Measurements from ENCODE around the gene SLC22A12. TPM values are rescaled to one million over a fixed set of nuclear protein-coding genes. Genes with fewer than 3 reads are reported as not detected.

The SLC22A12 gene
- not detected in 2 replicates for total RNA-seq

DNA sequence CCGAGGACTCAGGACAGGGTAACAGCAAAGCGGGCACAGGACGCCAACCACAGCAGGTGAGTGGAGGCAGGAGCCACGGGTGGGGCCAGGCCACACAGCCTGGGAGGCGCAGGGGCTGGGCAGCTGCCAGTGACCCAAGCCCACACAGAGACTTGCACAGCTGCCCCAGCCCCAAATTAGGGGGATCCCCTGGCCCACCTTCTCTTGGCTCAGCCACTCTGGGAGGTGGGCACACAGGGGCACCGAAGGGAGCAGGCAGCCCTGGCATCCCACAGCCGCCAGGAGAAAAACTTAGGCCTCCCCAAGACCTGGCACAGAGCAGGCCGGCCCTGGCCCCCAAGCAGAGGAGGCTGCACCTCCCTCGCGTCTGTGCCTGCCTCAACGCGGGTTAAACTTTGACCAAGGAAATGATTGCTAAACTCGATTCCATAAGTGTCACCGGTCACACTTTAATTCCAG, at the start of gene SLC22A12:
SLC22A12 (plus strand) TSS at position 458 of the 459 bp plus-strand sequence. CDS start 337 bp downstream, outside the sequence.
- no peak within 1 kb of the TSS for H3K4me3 ChIP-seq (ENCODE audit: low read depth, low read length)
- DNase-seq (ENCODE audit: low read depth) = no peak
- TF ChIP-seq CTCF (conservative IDR thresholded peaks at IDR 0.05; ENCODE audit: low read depth, low read length) = no peak

DNA sequence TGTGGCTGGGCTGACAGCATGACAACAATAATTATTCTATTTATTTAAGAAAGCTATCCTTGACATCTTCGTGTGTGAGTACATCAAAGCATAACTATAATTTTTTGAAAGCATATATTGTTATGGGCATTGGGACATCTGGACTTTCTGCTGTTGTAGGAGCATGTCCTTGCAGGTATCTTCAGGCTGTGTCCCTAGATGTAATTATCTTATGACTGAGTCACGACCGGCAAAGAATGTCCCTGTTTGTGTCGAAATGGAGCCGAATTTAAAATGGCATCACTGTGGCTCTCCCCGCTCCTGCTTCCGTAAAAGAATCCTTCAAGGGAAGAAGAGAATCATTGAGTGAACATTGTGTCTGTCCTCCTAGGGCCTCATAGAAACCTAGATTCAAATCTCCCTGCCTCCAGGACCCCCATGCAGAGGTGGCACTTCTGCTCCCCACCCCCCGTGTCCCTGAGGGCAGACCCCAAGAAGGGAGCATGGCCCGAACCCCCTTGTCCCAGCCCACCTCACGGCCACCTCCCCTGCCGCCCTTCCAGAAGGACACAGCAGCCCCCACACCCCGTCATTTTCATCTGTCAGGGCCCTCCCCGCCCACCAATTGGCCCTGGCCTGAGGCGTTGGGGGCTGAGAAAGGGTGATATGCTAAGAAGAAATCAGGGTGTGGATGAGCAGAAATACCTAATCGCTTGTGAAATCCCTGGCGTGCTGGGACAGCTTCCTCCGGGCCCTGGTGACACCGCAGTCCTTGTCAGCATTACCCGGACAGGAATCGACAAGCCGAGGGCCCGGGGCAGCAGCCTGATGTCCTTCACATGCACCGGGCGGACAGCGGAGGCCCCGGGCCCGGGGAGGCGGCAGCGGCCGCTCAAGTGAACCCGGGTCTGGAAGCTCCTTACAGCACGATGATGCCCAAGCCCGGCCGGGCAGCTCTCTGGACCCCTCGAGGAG, 48.6 kb upstream of the SLC22A12 start:
- DNase-seq (ENCODE audit: low read depth) = no peak
- no peak for TF ChIP-seq CTCF (conservative IDR thresholded peaks at IDR 0.05; ENCODE audit: low read depth, low read length)
- H3K4me3 ChIP-seq (ENCODE audit: low read depth, low read length) = no peak overlapping the region

DNA sequence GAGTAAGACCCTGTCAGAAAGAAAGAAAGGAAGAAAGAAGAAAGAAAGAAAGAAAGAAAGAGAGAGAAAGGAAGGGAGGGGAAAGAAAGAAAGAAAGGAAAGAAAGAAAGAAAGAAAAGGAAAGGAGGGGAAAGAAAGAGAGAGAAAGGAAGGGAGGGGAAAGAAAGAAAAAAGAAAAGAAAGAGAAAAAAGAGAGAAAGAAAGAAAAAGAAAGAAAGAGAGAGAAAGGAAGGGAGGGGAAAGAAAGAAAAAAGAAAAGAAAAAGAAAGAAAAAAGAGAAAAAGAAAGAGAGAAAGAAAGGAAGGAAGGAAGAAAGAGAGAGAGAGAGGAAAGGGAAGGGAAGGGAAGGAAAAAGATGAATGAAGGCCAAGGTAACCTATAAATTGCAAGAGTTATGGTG, 47.2 kb upstream of the SLC22A12 start:
- no peak overlapping the region for H3K4me3 ChIP-seq (ENCODE audit: low read depth, low read length)

DNA sequence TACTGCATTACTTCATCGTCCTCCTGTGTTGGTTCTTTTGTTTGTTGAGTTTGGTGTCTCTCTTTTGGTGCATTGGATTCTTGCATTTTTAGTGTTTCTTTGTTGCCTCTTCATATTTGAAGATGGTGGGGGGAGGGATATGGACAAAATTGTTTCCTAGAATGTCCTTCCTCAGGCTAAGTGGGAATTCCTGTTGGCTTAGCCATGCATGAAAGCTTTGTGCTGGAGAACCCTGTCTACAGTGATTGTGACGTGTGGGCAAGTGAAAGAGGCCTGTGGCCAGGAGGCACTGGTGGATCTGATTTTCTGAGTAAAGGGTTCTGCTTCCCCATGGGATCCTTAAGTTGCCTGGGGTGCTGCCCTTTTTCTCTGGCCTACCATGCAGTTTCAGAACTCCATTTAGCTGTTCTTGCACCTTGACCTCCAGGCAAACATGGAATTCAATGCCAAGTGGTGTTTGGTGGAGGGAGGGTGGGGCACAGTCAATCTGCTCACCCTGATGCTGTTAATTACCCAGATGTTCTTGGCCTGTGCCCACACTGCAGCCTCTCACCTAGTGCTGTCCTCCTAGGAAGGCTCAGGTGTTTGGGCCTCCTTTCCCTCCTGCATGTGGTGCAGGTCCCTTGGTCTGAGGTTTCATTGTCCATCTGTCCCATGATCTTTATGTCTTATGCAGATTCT, 46.3 kb upstream of the SLC22A12 start:
- H3K4me3 ChIP-seq (ENCODE audit: low read depth, low read length) = no peak overlapping the region
- no peak for DNase-seq (ENCODE audit: low read depth)
- TF ChIP-seq CTCF (conservative IDR thresholded peaks at IDR 0.05; ENCODE audit: low read depth, low read length) = no peak

More for the DNA sequence above, 47.2 kb upstream of the SLC22A12 start:
- TF ChIP-seq CTCF (conservative IDR thresholded peaks at IDR 0.05; ENCODE audit: low read depth, low read length) = no peak
- DNase-seq (ENCODE audit: low read depth) = no peak

DNA sequence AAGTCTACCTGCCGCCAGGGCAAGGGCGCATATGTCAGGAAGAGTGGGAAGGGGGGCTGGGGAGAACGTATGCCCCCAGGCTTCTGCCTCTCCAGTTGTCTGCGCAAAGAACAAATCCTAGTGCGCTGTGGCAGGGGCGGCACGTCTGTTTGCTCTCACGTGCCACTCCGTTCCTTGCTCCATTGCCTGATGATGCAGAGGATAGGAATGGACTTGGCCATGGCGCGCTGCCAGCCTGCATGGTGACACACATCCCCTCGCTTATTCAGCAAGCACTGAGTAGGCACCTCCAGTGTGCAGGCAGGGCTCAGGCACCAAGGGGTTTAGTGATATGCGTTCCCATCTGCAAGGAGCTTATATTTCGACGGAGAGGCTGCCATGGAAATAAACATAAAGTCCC, 45.4 kb upstream of the SLC22A12 start:
- no peak overlapping the region for H3K4me3 ChIP-seq (ENCODE audit: low read depth, low read length)
- peak; percentile 53 for DNase-seq (ENCODE audit: low read depth)
- no peak for TF ChIP-seq CTCF (conservative IDR thresholded peaks at IDR 0.05; ENCODE audit: low read depth, low read length)

- no peak for TF ChIP-seq CTCF (conservative IDR thresholded peaks at IDR 0.05; ENCODE audit: low read depth, low read length)
- H3K4me3 ChIP-seq (ENCODE audit: low read depth, low read length) = no peak overlapping the region
- no peak for DNase-seq (ENCODE audit: low read depth)
Measured at GRCh38 chr11:64546176-64546575, 44.8 kb upstream of the SLC22A12 start.

All from epithelial cell of proximal tubule (primary cell).